Inflammatory macrophage treated with lipopolysaccharide for 4 hours (primary cell): ENCODE measurements around the gene TMEM60.

Experiments
- DNase-seq: peaks from one replicate; pipeline ENCODE4 v3.0.0-alpha.2; 2020

TMEM60 gene

DNA sequence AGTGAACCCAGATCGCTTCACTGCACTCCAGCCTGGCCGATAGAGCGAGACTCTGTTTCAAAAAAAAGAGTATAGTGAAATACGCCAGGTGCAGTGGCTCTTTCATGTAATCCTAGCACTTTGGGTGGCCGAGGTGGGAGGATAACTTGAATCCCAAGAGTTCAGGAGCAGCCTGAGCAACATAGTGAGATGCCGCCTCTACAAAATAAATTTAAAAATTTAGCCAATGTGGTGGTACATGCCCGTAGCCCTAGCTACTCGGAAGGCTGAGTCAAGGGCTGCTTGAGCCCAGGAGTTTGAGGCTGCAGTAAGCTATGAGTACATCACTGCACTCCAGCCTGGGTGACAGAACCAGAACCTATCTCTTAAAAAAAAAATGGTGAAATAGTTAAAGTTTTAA, 27.9 kb downstream of the TMEM60 start:
- no peak for DNase-seq

DNA sequence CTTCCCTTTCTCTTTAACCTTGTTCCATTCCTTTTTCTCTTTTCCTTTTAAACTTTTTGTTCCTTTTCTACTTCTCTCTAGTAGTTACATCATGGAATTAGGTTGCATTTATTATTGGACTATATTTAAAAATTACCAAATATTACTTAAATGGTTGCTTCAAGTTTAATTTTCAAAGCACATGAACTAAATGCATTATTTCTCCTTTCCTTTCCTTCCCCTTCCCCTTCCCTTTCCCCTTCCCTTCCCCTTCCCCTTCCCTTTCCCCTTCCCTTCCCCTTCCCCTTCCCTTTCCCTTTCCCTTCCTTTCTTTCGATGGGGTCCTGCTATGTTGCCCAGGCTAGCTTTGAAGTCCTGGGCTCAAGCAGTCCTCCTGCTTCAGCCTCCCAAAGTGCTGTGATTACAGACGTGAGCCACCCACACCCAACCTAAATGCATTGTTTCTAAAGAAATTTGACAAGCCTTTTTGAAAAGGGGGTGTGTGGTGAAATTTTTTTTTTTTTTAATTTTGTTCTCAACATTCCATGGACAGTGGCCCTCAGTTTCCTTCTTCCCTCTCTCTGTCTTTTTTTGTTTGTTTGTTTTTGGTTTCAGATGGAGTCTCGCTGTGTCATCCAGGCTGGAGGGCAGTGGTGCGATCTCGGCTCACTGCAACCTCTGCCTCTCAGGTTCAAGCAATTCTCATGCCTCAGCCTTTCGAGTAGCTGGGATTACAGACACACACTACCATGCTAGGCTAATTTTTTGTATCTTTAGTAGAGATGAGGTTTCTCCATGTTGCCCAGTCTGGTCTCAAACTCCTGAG, 31.2 kb downstream of the TMEM60 start:
- DNase-seq, result no peak

DNA sequence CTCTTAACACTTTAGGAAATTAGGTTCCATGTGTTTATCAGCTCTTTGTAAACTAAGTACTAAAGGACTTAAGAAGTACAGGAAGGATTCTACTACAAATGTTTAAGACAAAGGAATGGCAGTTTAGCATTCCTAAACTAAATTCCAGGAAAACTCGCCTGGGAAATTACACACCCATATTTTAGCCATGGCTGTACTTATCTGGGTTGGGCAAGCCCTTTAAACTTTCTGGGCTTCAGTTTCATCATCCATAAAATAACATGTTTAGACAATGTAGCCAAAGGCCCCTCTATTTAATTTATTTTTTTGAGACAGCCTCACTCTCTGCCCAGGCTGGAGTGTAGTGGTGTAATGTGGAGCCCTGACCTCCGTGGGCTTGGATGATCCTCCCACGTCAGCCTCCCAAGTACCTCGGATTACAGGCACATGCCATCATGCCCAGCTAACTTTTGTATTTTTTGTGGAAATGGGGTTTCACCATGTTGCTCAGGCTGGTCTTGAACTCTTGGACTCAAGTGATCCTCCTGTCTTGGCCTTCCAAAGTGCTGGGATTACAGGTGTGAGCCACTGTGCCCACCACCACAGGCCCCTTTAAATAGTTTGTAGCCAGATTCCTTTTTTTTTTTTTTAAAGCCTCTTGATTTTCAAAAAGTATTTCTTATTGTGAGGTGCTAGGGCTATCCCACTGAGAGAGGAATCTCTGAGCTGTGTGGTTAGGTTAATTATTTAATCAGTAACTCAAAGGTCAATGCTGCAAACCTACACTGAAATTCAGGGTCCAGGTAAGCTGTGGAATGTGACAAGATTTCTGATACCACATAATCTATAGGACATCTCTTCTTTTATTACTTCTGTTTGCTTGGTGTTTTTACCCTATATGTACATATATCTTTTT, 32.1 kb downstream of the TMEM60 start:
- no peak for DNase-seq

GRCh38 chr7:77765481-77765880, 32.8 kb downstream of the TMEM60 start:
- DNase-seq, result peak; percentile 72

DNA sequence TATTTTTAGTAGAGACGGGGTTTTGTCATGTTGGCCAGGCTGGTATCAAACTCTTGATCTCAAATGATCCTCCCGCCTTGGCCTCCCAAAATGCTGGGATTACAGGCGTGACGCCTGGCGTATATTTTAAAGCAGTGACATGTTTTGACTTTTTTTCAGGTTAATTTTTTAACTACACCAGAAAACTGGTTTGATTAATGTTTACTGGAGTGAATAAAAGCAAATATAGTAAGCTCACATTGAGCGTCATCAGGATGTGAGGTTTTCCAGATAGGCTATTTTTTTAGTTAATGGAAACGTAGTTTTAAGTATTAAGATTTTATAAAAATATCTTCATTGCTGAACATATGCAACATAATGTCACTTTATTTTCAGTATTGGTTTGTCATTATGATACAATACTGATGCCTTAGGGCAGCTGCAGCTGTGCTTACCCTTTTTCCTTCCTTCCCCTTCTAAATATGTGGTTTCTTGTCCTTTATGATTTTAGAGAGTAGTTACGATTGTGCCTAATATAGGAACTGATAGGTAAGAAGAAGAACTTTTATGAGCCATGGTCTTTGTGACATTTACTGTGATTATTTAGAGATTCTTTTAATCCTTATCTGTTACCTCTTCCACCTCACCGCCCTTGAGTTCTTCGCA, 37.3 kb downstream of the TMEM60 start:
- no peak for DNase-seq

DNA sequence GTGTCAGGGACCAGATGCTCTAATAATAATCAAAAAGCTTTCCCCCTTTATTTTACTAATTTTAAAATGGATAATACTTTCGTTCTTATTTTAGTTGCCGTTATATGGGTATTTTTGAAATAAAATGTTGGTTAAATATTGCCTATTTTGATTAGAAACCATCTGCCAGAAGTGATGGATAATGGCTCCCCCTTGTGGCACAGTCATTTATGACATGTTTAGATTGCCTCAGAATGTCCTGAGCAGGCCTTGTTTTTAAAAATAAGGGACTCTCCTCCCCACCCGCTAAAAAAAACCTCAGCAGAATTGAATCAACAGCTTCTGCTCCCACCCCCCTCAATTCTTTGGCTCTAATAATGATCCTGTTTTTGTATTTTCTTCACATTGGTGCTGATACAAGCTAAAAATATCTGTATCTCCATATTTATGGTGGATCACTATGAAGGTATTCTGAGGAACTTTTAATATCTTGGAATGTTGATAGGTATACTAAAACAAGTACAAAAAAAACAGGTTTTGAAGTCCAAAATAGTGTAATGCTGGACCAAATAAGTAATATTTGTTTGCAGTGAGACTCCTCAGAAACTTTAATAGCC, 38.8 kb downstream of the TMEM60 start:
- DNase-seq, result peak; percentile 67

DNA sequence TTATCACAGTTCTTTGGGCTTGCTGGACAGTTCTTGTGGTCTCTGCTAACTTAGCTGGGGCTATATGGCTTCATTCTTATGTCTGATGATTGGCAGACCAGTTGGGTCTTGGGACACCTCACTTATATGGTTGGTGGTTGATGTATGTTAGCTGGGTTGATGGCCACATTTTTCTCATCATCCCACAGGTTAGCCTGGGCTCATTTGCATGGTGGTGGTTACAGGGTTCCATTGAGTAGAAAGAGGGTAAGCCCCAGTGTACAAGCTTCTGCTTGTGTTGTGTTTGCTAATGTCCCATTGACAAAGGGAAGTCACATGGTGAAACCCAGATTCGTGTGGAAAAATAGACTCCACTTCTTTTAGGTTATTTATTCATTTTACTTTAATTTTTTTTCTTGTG, 40.6 kb downstream of the TMEM60 start:
- DNase-seq, result peak; percentile 43

GRCh38 chr7:77753173-77753572, 45.1 kb downstream of the TMEM60 start:
- DNase-seq, result no peak

- DNase-seq, result peak; percentile 92
These were observed 46.2 kb downstream of the TMEM60 start for GRCh38 chr7:77752016-77752415.

- no peak for DNase-seq
These were observed 50.5 kb downstream of the TMEM60 start for GRCh38 chr7:77747718-77748117.

DNA sequence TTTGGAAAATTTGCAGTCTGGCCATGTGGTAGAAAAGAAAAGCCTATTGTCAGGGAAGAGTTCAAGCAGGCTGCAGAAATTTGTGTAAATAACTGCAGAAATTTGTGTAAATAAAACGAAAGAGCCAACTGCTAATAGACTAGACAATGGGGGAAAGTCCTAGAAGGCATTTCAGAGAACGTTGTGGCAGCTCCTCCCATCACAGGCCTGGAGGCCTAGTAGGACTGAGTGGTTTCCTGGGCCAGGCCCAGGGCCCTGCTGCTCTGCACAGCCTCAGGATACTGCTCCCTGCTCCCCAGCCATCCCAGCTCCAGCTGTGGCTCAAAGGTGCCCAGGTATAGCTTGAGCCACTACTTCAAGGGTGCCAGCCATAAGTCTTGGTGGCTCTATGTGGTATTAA, 51.1 kb downstream of the TMEM60 start:
- DNase-seq, result no peak

GRCh38 chr7:77746824-77747165, 51.4 kb downstream of the TMEM60 start:
- no peak for DNase-seq

- no peak for DNase-seq
These were observed 51.9 kb downstream of the TMEM60 start for GRCh38 chr7:77746164-77746823.

DNA sequence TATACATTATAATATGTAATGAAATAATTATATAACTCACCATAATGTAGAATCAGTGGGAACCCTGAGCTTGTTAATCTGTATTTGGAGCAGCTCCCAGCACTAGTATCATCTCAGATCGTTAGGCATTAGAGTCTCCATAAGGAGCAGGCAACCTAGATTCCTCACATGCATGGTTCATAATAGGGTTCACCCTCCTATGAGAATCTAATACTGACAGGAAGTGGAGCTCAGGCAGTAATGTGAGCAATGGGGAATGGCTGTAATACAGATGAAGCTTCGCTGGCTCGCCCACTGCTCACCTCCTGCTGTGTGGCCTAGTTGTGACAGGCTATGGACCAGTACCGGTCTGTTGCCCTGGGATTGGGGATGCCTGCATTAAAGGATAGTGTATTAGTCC, 52.5 kb downstream of the TMEM60 start:
- DNase-seq, result no peak
